ENCODE data around the gene KRTAP5-5.
"Not testable (repeated sequence)": the region's sequence is repeated elsewhere in the genome, so short reads cannot be mapped to it uniquely, and the experiment has no call there.

The KRTAP5-5 gene

DNA sequence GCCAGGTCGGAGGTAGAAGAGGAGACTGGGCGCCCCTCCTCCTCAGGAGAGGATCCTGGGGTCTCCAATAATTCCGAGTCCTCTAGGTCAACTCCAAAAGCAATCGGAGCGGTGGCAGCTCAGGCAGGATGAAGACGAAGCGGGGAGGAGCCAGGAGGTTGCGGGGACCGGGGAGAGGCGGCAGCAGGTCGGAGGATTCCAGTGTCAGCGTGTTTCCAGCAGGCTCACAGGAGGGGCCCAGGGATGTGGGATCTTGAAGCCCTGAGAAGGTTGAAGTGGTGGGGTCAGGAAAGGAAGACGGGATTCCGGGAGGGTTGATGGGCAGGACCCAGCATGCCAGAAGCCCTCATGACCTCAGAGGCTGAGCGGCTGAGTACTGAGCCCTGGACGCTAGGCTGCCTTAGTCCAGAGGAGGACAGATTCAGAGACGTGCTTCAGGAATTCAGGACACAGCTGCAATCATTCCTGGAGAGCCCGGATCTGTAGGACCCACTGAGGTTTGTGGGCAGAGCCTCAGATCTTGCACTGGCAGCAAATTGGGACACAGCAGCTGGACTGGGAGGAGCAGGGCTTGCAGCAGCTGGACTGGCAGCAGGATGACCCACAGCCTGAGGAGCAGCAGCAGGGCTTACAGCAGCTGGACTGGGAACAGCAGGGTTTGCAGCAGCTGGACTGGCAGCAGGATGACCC is 22.3 kb upstream of the KRTAP5-5 start:
- not testable (repeated sequence) for DNase-seq

DNA sequence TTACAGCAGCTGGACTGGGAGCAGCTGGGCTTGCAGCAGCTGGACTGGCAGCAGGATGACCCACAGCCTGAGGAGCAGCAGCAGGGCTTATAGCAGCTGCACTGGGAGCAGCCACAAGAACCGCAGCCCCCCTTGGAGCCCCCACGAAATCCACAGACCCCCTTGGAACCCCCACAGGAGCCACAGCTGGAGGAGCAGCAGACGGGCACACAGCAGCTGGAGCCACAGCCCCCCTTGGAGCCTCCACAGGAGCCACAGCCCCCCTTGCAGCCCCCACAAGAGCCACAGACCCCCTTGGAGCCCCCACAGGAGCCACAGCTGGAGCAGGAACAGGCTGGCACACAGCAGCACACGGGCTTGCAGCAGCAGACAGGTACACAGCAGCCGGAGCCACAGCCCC is 21.7 kb upstream of the KRTAP5-5 start:
- not testable (repeated sequence) for DNase-seq

DNA sequence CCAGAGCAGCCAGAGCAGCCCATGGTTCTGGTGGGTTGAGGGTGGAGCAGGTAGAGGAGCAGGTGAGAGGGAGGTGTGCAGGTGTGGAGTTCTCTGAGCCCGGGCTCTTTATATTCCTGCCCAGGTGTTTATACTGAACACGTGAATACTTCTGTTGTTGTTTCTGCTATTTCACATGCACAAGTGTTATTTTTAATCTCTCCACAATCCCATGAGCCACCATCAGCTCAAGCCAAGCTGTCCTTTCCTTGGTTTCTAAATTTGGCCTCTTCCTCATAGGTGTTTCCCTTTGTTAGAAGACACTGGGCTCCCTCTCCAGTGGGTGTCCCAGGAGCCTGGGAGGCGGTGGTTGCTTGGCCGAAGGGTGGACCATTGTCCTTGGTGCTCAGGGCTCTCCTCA is 21.2 kb upstream of the KRTAP5-5 start, which contains the start of gene KRTAP5-3:
Gene KRTAP5-3 (minus strand): TSS at position 101 of the 400 bp plus-strand sequence. CDS start 78 bp downstream, at position 23.
- DNase-seq = no peak

DNA sequence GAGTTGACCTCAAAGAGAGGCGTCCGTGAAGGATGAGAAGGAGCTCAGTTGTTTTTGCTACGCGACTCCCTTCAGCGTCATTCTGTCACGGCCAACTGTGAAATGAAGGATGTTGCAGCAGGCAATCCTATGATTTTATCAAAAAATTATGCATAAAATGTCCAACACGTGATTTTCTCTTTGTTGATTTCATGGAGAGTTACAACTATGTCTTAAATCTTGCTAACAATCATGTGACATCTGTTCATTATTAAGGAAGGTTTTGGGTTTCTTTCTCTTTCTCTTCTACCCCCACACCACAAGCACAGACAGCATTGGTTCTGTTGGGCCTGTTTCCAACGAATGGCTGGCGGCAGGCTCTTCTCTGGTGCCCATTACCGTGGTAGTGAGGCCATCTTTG is 11.3 kb upstream of the KRTAP5-5 start:
- DNase-seq = no peak

DNA sequence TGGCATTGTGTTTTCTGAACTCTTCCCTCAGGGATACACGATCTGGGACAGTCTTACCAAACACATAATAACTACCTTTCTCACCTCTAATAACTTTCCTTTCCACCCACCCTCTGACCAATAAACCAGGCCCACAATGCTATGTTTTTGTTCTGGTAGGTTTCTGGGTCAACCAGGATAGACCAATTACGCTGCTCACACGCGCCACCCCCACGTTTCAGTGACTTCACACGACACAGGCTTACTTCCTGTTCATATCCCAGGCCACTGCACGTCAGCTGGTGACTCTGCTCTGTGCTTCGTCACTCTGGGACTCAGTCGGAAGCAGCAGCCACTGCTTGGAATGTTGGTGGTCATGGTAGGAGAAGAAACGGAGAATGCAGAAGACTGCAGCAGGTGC is 10.1 kb upstream of the KRTAP5-5 start:
- DNase-seq = no peak

DNA sequence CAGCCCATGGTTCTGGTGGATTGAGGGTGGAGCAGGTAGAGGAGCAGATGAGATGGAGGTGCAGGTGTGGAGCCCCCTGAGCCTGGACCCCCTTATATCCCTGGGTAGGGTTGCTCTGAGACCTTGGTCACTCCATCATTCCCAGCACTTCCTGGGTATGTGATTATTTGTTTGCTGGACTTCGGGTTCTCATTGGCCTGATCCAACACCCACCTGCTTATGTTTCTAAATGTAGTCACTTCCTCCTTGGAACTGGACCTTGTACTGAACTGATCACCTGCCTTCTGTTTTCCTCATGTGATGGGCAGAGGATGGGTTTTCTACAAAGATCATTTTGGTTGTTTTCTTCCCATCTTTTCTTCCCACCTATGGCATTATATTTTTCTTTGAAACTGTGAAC is 7.5 kb upstream of the KRTAP5-5 start, which contains the start of gene KRTAP5-4:
Gene KRTAP5-4 (minus strand): TSS at position 53 of the 400 bp plus-strand sequence. CDS start 45 bp downstream, at position 8.
- no peak for DNase-seq

DNA sequence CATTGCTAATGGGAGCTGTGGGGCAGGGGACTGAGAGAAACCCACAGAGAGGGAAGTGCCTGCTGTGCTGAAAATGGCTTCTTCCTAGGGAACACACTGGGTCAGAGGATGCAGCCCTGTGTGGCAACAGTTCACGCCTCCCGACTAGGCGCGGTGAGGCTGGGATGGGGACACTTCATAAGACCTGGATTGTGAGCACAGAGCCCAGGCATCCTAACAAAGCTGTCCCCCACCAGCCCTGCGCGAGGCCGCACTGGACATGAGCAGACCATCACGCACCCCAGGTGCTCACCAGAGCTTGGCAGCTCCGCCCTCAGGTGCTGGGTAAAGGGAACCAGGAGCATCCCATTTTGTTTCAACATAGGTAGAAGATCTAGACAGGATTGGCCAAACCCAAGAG is 5.9 kb upstream of the KRTAP5-5 start:
- no peak for DNase-seq

DNA sequence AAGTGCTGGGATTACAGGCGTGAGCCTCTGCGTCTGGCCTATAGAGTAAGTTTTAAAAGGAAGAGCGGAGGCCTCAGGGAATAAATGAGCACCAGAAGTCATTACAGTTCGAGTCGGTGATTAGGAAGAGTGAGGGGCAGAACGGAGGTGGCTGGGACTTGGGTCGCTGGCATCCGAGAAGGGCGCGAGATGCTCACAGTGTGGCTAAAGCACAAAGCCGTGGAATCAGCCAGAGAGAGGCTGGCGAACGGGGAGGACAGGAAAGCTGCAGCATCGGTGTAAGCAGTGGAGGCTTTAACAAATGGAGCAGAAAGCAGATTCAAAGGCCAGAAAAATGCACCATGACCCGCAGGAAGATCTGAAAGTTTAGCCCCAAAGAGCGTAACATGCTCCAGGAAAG is 5.0 kb upstream of the KRTAP5-5 start:
- DNase-seq = no peak

DNA sequence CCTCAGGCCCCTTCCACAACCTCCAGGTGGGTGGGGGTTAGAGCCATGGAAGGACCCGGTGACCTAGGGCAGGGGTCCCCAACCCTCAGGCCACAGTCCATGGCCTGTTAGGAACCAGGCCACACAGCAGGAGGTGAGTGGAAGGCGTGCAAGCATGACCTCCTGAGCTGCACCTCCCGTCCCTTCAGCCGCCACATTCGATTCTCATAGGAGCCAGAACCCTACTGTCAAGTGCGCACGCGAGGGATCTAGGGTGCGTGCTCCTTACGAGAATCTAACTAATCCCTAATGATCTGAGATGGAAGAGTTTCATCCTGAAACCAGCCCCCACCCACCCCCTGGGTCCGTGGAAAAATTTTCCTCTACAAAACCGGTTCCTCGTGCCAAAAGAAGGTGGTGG is 4.0 kb upstream of the KRTAP5-5 start:
- no peak for DNase-seq

DNA sequence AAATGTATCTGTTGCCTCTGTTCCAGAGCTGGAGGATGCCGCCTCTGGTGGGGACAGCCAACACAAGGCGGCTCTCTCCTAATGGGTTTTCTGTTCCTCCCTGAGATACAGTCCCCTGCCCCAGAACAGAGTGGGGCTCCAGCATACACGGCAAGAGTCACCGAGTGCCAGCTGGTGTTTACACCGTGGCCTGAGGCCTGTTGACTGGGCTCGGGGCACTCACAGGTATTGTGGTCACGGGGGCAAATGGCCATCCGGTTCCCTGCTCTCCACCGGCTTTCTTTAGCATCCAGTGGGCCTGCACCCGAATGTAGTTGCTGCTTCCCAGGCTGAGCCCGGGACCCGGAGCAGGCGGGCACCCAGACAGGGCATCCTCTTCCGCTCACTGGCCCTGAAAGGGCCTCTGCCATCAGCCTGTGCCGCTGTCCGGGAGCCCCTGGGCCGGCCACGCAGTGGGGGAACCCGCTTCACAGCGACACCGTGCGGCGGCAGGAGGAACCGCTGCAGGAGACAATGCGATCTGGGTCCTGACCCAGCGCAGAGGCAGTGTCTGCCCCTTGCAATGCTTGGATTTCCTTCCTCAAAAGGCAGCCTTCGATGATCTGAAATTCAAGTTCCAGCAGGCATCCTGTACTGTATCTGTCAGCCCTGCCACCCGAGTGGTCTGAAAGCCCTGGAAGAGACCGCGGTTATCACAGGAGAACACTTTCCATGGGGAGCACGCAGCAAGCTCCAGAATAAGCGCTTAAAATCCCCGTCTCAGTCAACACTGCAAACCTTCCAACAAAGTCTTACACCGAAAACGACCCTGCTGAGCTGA is 859 bp upstream of the KRTAP5-5 start:
- DNase-seq = peak; percentile 72 to 75

DNA sequence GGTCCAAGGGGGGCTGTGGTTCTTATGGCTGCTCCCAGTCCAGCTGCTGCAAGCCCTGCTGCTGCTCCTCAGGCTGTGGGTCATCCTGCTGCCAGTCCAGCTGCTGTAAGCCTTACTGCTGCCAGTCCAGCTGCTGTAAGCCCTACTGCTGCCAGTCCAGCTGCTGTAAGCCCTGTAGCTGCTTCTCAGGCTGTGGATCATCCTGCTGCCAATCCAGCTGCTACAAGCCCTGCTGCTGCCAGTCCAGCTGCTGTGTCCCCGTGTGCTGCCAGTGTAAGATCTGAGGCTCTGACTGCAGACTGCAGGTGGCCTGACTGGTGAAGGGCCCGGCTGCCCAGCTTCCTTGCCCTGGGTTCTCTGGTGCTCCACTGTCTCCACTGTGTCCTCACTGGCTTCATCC is 696 bp downstream of the KRTAP5-5 start:
- no peak for DNase-seq

DNA sequence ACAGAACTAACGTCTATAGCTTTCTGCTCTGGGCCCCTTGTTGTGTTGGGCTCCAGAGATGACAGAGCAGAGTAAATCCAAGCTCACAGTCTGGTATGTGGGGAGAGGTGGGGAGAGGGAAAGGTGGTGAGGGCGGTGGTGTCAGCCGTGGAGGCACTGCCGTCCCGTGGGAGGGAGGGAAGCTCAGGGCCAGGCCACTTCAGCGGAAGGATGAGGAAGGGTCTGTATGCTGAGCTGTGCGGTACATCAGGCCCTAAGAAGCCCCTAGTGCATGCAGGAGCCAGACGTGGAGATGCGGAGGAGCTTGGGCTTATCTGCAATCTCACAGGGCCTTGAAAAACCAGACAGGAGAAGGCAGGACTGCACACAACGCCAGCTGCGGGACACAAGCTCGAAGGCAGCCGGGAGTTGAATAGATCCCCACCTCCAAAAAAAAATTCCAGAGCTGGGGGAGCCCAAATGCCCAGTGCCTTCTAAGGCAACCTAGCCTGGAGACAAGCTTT is 1.5 kb downstream of the KRTAP5-5 start:
- no peak for DNase-seq

DNA sequence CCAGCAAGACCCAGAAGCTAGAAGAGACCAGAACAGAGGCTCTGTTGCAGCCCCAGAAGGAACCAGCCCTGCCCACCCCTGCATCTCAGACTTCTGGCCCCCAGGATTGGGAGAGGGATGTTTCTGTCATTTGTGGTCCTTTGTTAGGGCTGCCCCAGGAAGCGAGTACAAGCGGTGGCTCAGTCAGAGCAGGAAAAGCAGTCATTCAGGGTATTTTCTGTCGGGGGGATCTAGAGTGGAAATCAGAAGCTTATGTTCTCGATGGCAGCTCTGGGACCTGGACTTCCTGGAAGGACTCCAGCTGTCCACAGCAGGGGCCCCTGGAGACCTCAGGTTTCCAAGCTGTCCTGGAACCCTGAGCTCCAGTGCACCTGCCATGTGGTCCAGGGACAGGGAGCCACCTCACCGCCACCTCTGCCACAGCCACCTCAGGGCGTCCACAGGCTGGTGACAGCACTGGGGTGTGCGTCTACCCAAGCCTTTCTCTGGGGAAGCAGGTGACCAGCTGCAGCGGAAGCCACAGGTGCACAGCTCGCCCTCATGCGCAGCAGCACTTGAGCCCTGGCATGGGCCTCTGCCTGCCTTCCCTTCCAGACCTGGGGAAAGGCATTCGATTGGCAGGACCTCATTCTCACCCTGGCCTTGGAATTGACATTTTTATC is 2.6 kb downstream of the KRTAP5-5 start:
- DNase-seq = no peak

DNA sequence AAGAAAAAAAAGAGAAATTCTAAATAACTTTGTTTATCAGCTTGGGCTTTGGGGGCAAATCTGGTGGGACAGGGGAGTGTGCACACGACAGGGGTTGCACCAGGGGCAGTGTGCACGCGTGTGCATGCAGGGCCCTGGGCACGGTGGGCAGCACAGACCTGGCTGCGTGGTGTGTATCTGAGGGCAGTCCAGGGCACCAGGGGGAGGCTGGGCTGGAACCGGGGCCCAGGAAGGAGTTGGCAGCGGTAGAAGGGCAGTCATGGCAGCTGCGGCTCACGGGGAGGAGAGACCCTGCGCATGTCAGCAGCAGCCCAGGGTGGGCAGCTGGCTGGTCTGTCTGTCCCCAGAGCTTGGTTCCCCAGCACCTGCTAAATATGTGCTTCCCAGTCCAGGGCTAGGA is 4.3 kb downstream of the KRTAP5-5 start:
- DNase-seq = no peak

DNA sequence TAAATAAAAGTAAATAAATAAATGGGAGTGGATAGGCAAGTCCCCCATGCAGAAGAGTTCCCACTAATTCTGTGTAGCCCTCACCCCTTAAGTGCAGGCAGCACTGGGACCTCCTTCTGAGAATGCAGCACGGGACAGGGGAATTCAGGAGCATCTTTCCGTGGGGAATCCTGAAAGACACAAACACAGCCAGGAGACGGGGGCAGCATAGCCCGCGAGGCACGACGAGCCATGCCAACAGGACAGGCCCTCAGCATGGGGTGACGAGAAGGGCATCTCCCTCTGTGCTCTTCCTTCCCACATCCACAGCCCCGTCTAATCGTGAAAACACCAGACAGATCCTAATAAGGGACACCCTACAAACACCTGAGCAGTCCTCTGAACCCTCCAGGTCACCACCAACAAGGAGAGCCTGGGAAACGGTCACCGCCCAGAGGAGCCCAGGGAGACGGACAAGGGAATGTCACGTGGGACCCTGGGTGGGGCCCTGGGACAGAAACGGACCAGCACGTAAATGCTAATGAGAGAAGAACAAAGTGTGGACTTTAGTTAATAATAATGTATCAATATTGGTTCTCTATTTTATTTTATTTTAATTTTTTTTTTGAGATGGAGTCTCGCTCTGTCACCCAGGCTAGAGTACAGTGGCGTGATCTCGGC is 6.8 kb downstream of the KRTAP5-5 start:
- no peak for DNase-seq

DNA sequence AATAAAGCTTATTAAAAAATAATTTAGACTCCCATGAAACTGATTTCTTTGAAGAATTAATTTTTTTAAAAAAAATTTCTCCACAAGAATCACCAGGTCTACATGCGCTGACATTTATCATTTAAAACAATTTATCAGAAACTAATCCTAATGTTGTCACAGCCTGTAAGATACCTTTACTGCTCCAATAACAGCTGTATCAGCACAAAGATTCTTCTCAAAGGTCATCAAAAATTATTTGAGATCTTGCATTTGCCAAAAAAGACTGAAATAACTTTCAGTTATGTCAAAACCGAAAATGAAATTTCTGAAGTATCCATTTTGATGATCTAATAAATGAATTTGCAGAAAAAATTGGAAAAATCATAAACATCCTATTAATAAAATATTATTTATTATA is 8.1 kb downstream of the KRTAP5-5 start:
- no peak for DNase-seq

DNA sequence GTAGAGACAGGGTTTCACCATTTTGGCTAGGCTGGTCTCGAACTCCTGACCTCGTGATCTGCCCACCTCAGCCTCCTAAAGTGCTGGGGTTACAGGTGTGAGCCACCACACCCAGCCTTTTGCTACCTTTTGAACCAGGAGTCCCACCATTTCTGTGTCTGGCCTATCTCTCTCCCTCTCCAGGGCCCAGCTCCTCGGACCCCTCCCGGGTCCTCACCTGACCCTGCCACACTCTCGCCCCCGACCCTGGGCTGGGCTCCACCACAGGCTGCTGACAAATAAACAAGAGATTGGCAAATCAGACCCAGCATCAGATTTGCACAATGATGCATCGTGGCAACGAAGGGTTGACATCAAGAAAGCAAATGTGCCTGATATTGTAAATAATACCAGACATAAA is 8.8 kb downstream of the KRTAP5-5 start:
- no peak for DNase-seq

DNA sequence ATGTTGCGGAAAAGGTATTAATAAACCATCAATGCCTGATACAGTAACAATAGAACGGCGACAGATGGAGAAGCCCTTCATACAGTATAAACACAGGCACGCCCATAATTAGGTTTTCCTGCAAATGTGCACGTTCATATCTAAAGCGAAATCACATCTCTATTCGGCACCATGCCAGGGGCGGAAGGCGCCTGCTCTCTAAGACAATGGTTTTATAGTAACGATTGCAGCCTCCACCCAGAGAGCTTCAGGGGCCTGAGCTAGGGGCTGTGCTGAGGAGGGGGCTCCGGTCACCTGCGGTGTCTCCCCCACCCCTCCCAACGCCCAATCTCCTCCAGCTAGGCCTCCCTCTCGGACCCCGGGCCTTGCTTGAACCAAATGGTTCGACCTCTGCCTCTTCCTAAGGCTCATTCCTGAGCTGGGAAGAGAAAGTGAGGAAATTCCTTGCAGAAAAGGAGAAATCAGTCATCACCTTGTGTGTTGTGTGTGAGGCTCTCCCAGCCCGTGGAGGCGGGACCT is 9.6 kb downstream of the KRTAP5-5 start:
- DNase-seq = no peak

DNA sequence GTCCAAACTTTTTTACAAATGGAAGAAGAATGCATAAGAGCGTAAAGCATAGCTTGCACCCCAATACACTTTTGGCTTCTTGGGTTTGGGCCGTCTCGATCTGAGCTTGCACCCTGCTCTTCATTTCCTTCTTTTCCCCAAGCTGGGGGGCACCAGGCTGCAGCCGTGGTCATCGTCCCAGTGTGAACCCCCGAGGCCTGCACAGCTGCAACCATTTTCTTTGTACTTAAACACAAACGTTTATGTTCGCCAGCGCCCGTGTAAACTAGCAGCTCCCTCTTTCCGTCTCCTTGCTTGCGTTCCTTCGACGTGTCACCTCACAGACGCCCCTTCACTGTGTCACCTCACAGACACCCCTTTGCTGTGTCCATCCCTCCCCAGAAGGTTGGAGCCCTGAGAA is 10.1 kb downstream of the KRTAP5-5 start:
- DNase-seq = no peak

DNA sequence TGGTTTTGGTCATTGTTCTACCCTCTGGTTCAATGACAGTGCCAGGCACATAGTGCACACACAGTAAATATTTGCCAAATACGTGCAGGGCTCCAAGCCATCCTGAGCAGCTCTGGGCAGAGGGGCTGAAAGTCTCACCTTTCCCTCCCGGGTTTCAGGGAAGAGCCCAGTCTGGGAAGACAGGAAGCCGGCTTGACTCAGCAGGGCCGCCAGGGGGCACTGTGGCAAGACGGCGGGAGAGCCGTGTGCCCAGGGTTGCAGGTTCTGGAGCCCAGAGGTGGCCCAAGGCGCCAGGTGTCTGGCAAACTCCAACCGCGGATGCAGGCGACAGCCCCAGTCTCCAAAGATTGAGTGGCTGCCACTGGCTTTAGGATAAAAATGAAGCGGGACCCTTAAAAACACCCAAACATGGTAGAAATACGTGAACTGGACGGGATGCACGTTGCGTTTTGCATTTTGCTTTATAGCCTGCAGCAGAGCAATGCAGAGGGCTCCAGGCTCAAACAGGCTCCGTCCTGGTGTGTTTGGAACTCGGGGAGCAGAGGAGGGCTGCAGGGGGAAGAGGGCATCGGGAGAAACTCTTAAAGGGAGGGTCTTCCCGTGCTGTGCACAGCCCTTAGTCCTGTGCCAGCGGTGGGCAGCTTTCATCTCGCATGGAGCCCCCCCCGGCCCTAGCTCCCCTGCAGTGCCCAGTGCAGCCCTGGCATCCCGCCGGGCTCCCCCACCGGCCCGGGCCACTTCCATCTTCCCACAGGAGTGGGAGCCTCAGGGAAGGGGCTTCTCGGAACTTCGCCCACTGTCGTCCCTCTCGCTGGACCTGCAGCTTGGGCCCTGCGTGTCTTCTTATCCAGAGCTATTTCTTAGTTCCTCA is 10.7 kb downstream of the KRTAP5-5 start:
- peak; percentile 40 to 48 for DNase-seq

DNA sequence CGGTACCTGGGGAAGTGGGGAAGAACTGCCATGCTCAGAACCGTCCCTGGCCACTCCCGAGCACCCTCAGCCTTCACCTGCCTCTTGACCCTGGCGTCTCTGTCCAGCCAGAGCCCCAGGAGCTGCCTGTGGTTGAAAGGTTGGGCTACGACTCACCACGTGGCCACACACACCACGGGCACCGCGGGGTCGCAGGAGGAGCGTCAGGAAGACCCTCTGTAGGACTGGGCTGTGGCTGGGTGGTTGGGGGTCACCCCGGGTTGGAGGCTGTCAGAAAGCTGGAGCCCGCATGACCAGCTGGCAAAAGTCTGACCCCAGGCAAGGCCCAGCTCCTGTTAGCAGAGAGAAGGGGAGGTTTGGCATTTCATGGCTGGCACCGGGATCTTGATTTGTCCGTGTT is 11.5 kb downstream of the KRTAP5-5 start:
- DNase-seq = no peak
